Ascending aorta (tissue), 2 donors: ENCODE results near the gene PRICKLE2. TPM values are rescaled to one million over a fixed set of nuclear protein-coding genes. Genes with fewer than 3 reads are reported as not detected.

Experiments
- DNase-seq, 2 donors: peaks; one replicate each; pipeline ENCODE4 v3.0.0-alpha.2; 2019; ENCODE audit warnings: low spot score in 2 of 2
- H3K27ac ChIP-seq, 2 donors: fragments of 200-600 bp; sonication (generic); one replicate each; pipeline ENCODE4 v1.5.1; 2016 to 2017; ENCODE audit warnings: mild to moderate bottlenecking in 1 of 2
- H3K27me3 ChIP-seq: fragments of 200-600 bp; sonication (generic); one replicate; pipeline ENCODE4 v1.5.1; 2017
- H3K36me3 ChIP-seq, 2 donors: fragments of 200-600 bp; sonication (generic); one replicate each; pipeline ENCODE4 v1.5.1; 2016
- H3K4me1 ChIP-seq, 2 donors: fragments of 200-600 bp; sonication (generic); one replicate each; pipeline ENCODE4 v1.5.1; 2016 to 2017; ENCODE audit warnings: mild to moderate bottlenecking in 1 of 2
- H3K4me3 ChIP-seq, 2 donors: fragments of 200-600 bp; sonication (generic); one replicate each; pipeline ENCODE4 v1.5.1; 2016 to 2017; ENCODE audit warnings: mild to moderate bottlenecking in 1 of 2
- H3K9me3 ChIP-seq, 2 donors: fragments of 200-600 bp; sonication (generic); one replicate each; pipeline ENCODE4 v1.5.1; 2016
- CTCF ChIP-seq, 3 experiments: fragments of 200-600 bp in 2 of 3; fragments of 450-650 bp in 1 of 3; sonication (generic) in 2 of 3; IDR thresholded peaks; one replicate each; pipeline ENCODE4 v1.5.1; 2016 to 2019; ENCODE audit warnings: antibody characterized with exemption in 3 of 3, mild to moderate bottlenecking in 1 of 3, moderate library complexity in 1 of 3
- intact Hi-C: fragments of 100-400 bp; cut with DNase I; formaldehyde crosslinking; loops from one replicate; pipeline ENCODE4 v1.15.1; 2023
- total RNA-seq: library from RNA; depleted of rRNA; stranded (reverse); fragments of >200 nt; gene quantifications from one replicate; pipeline ENCODE4 v1.1.0, GENCODE V29; 2016

Gene PRICKLE2
- total RNA-seq, 1 donor from 2014 or later, result 24.7 TPM

GRCh38 chr3:64058566-64058965, 166.7 kb downstream of the PRICKLE2 start:
- Histone ChIP-seq H3K27me3 (no peaks in the 10 kb centered on the region), H3K36me3 (no peaks in the 10 kb centered on the region), H3K9me3 (no peaks in the 10 kb centered on the region), H3K4me1 (no peaks in the 10 kb centered on the region), H3K4me3 (no peak overlapping the region), H3K27ac (no peak overlapping the region)
- no peak for DNase-seq
- intact Hi-C loops, result no loop called here
- TF ChIP-seq CTCF (IDR thresholded peaks at IDR 0.05), result no peak

GRCh38 chr3:64057231-64057630, 168.0 kb downstream of the PRICKLE2 start:
- no peak overlapping the region for H3K27ac ChIP-seq
- H3K4me3 ChIP-seq, result no peak overlapping the region
- no peaks in the 10 kb centered on the region for H3K27me3 ChIP-seq
- no peak for DNase-seq
- H3K4me1 ChIP-seq, result no peaks in the 10 kb centered on the region
- H3K36me3 ChIP-seq, result no peaks in the 10 kb centered on the region
- intact Hi-C loops, result no loop called here
- no peak for TF ChIP-seq CTCF (IDR thresholded peaks at IDR 0.05)
- no peaks in the 10 kb centered on the region for H3K9me3 ChIP-seq

- H3K4me3 ChIP-seq, result no peak overlapping the region
- no peaks in the 10 kb centered on the region for H3K4me1 ChIP-seq
- no peak overlapping the region for H3K27ac ChIP-seq
- TF ChIP-seq CTCF (IDR thresholded peaks at IDR 0.05), result no peak
- no peaks in the 10 kb centered on the region for H3K36me3 ChIP-seq
- H3K27me3 ChIP-seq, result no peaks in the 10 kb centered on the region
- intact Hi-C loops, result no loop called here
- H3K9me3 ChIP-seq, result no peaks in the 10 kb centered on the region
- no peak for DNase-seq
These were observed 168.6 kb downstream of the PRICKLE2 start for GRCh38 chr3:64056606-64057180.

GRCh38 chr3:64055076-64055475, 170.2 kb downstream of the PRICKLE2 start:
- no peak for TF ChIP-seq CTCF (IDR thresholded peaks at IDR 0.05)
- Histone ChIP-seq H3K4me3 (no peak overlapping the region), H3K4me1 (no peaks in the 10 kb centered on the region), H3K36me3 (no peaks in the 10 kb centered on the region), H3K27ac (no peak overlapping the region), H3K9me3 (no peaks in the 10 kb centered on the region), H3K27me3 (no peaks in the 10 kb centered on the region)
- intact Hi-C loops, result no loop called here
- no peak for DNase-seq

GRCh38 chr3:64054488-64054887, 170.8 kb downstream of the PRICKLE2 start:
- Histone ChIP-seq H3K9me3 (no peaks in the 10 kb centered on the region), H3K4me3 (no peak overlapping the region), H3K4me1 (no peaks in the 10 kb centered on the region), H3K27ac (no peak overlapping the region), H3K36me3 (no peaks in the 10 kb centered on the region), H3K27me3 (no peaks in the 10 kb centered on the region)
- intact Hi-C loops, result no loop called here
- TF ChIP-seq CTCF (IDR thresholded peaks at IDR 0.05), result no peak
- DNase-seq, result no peak

- H3K36me3 ChIP-seq, result no peaks in the 10 kb centered on the region
- intact Hi-C loops, result no loop called here
- no peak overlapping the region for H3K27ac ChIP-seq
- no peak overlapping the region for H3K4me3 ChIP-seq
- no peaks in the 10 kb centered on the region for H3K9me3 ChIP-seq
- no peak for DNase-seq
- H3K27me3 ChIP-seq, result no peaks in the 10 kb centered on the region
- no peak for TF ChIP-seq CTCF (IDR thresholded peaks at IDR 0.05)
- no peaks in the 10 kb centered on the region for H3K4me1 ChIP-seq
These were observed 171.7 kb downstream of the PRICKLE2 start for GRCh38 chr3:64053581-64053980.
